K562 (cell line): ENCODE results near the gene IDH3G. TPM values are rescaled to one million over a fixed set of nuclear protein-coding genes. Genes with fewer than 3 reads are reported as not detected.

Experiments
- ATAC-seq: fragments of 200-7000 bp; cut with Tn5 transposase; 3 replicates; pipeline ENCODE4 v1.9.1; 2020; ENCODE audit warnings: moderate library complexity
- BruUV-seq: library from RNA; stranded (reverse); fragments of 400-500 nt; replicated peaks from 2 replicates; lab custom pipeline; 2021; lab: Mats Ljungman, UMichigan
- CTCF ChIA-PET: fragments of 300-600 bp; formaldehyde crosslinking; extraction: SDS; loops from one replicate; lab custom pipeline; 2021; ENCODE audit warnings: low intra/inter-chr PET ratio; lab: Yijun Ruan, JAX
- POLR2A ChIA-PET: fragments of 300-600, 350-650 bp; sonication (Branson Sonifier 250); formaldehyde crosslinking; extraction: SDS; loops from one replicate; lab custom pipeline; 2021; ENCODE audit warnings: antibody characterized with exemption, inconsistent platforms; lab: Yijun Ruan, JAX
- DNase-seq, 4 experiments: peaks; one replicate each; pipeline versions ENCODE4 v3.0.0 to v3.0.0-alpha.2; 2011 to 2018; ENCODE audit warnings: low spot score in 3 of 4, mixed read lengths in 3 of 4; ENCODE audit errors: extremely low read depth in 1 of 4
- FAIRE-seq: peaks from 2 replicates; lab custom pipeline; 2011; peaks lifted over from hg19 to GRCh38; lab: Jason Lieb, UNC
- H2AFZ ChIP-seq: 2 replicates; pipeline ENCODE4 v1.6.0; 2011; ENCODE audit warnings: low read depth, low read length, control low read depth, inconsistent platforms
- H3K27ac ChIP-seq: fragments of 200-600 bp; 3 replicates; pipeline ENCODE4 v1.8.0; 2011; ENCODE audit warnings: low read depth, mild to moderate bottlenecking, control low read depth, inconsistent platforms, low read length, moderate library complexity, mixed read lengths; ENCODE audit errors: extremely low read depth
- H3K27me3 ChIP-seq, 2 experiments: fragments of 300-600 bp in 1 of 2; 2 replicates in 1 of 2; 3 replicates in 1 of 2; pipeline versions ENCODE4 v1.6.0 to v1.8.0; 2011; ENCODE audit warnings: inconsistent platforms in 2 of 2, low read length in 2 of 2, mild to moderate bottlenecking in 1 of 2, mixed read lengths in 1 of 2, moderate library complexity in 1 of 2; ENCODE audit not compliant: control insufficient read depth in 2 of 2, insufficient read depth in 2 of 2
- H3K36me3 ChIP-seq: fragments of 300-600 bp; 3 replicates; pipeline ENCODE4 v1.8.0; 2011; ENCODE audit warnings: mild to moderate bottlenecking, low read length, inconsistent platforms; ENCODE audit not compliant: control insufficient read depth, insufficient read depth
- H3K4me1 ChIP-seq, 2 experiments: fragments of 200-600 bp in 1 of 2; replicated peaks in 1 of 2; 2 replicates in 1 of 2; 3 replicates in 1 of 2; pipeline versions ENCODE4 v1.5.1 to v1.8.0; 2011; ENCODE audit warnings: inconsistent platforms in 2 of 2, low read length in 2 of 2, mild to moderate bottlenecking in 1 of 2, mixed read lengths in 1 of 2, moderate library complexity in 1 of 2; ENCODE audit not compliant: control insufficient read depth in 2 of 2, insufficient read depth in 2 of 2
- H3K4me2 ChIP-seq: 2 replicates; pipeline ENCODE4 v1.6.1; 2011; ENCODE audit warnings: low read length, control low read depth, inconsistent platforms, mixed read lengths; ENCODE audit not compliant: insufficient read depth
- H3K4me3 ChIP-seq: fragments of 200-600 bp; sonication (generic), shearing (Covaris generic); 2 replicates; pipeline ENCODE4 v1.5.1; 2016; ENCODE audit warnings: control low read depth, inconsistent platforms
- H3K79me2 ChIP-seq: fragments of 200-600 bp; 3 replicates; pipeline ENCODE4 v1.8.0; 2011; ENCODE audit warnings: low read length, inconsistent platforms; ENCODE audit not compliant: control insufficient read depth, insufficient read depth
- H3K9ac ChIP-seq, 2 experiments: 2 replicates each; pipeline versions ENCODE4 v1.6.0 to v1.6.1; 2011; ENCODE audit warnings: low read depth in 2 of 2, low read length in 2 of 2, control low read depth in 1 of 2, inconsistent platforms in 1 of 2, mild to moderate bottlenecking in 1 of 2, mixed read lengths in 1 of 2; ENCODE audit not compliant: insufficient read depth in 1 of 2
- H3K9me1 ChIP-seq: one replicate; pipeline ENCODE4 v1.6.0; 2011; ENCODE audit warnings: inconsistent platforms, mild to moderate bottlenecking, low read length, moderate library complexity; ENCODE audit not compliant: control insufficient read depth, insufficient read depth
- H3K9me3 ChIP-seq: replicated peaks from 2 replicates; pipeline ENCODE4 v1.5.1; 2011; ENCODE audit warnings: low read depth, low read length, inconsistent platforms; ENCODE audit not compliant: control insufficient read depth, insufficient read depth
- H4K20me1 ChIP-seq: replicated peaks from 2 replicates; pipeline ENCODE4 v1.6.1; 2011; ENCODE audit warnings: low read length, inconsistent platforms, mixed read lengths; ENCODE audit not compliant: control insufficient read depth, insufficient read depth
- CHD7 ChIP-seq: fragments of 200-600 bp; sonication (generic); IDR thresholded peaks from one replicate; pipeline ENCODE4 v1.6.1; 2012; ENCODE audit warnings: mild to moderate bottlenecking, low read depth, low read length, inconsistent platforms
- MXD1 ChIP-seq: fragments of 250-450 bp; sonication (Bioruptor Pico); IDR thresholded peaks from 2 replicates; pipeline ENCODE4 v1.8.0; 2021; ENCODE audit warnings: borderline replicate concordance, mild to moderate bottlenecking, moderate library complexity; ENCODE audit not compliant: poor library complexity, severe bottlenecking
- NFIX ChIP-seq: fragments of 250-450 bp; sonication (Bioruptor Pico); IDR thresholded peaks from 2 replicates; pipeline ENCODE4 v1.4.0; 2020; ENCODE audit warnings: low read depth, mild to moderate bottlenecking, moderate library complexity
- POLR2G ChIP-seq: fragments of 200-400 bp; formaldehyde crosslinking; IDR thresholded peaks from 2 replicates; pipeline ENCODE4 v1.6.1; 2017; ENCODE audit warnings: low read depth, mild to moderate bottlenecking, antibody characterized with exemption, low read length, moderate library complexity
- POU5F1 ChIP-seq: fragments of 150-350 bp; IDR thresholded peaks from 2 replicates; pipeline ENCODE4 v1.6.1; 2014; ENCODE audit warnings: borderline replicate concordance, low read length, low read depth, mild to moderate bottlenecking; ENCODE audit not compliant: partially characterized antibody
- RBM15 ChIP-seq: fragments of 200-400 bp; formaldehyde crosslinking; IDR thresholded peaks from 2 replicates; pipeline ENCODE4 v1.6.1; 2018; ENCODE audit warnings: mild to moderate bottlenecking, low read length, moderate library complexity; ENCODE audit not compliant: insufficient read depth
- WGBS: fragments of 100-300 bp; shearing (Covaris generic); methylation state at CpG from one replicate; pipeline ENCODE4 v1.1.6; 2016; ENCODE audit warnings: low coverage, mixed read lengths; ENCODE audit not compliant: insufficient coverage; ENCODE audit errors: missing lambda C conversion rate; 5-methylcytosine and 5-hydroxymethylcytosine counted together
- in situ Hi-C: fragments of 300-500 bp; cut with MboI; formaldehyde crosslinking; loops from 4 replicates; pipeline ENCODE4 v1.15.0; 2018; ENCODE audit warnings: inconsistent platforms, mixed read lengths
- intact Hi-C: fragments of 100-400 bp; cut with micrococcal nuclease; formaldehyde crosslinking; loops from 2 replicates; pipeline ENCODE4 v1.14.2; 2022
- polyA plus RNA-seq, 8 experiments: library from polyadenylated mRNA; depleted of rRNA in 4 of 8; stranded (reverse) in 5 of 8; unstranded in 3 of 8; fragments of >200 nt; fragmentation: Nextera tagmentation in 2 of 8; fragmentation: Illumina TruSeq in 1 of 8; extraction: Ambion mirVana in 2 of 8; extraction: Trizol in 1 of 8; gene quantifications; 2 replicates each; pipeline versions ENCODE4 v1.2.1 to v1.2.3, GENCODE V29; 2011 to 2014; ENCODE audit warnings: inconsistent platforms in 1 of 8, missing spikeins in 1 of 8
- total RNA-seq, 7 experiments: library from RNA; depleted of rRNA in 6 of 7; stranded (reverse); fragments of >200 nt in 6 of 7; fragmentation: Illumina TruSeq in 2 of 7; extraction: Trizol in 2 of 7; gene quantifications; 2 replicates each; pipeline versions ENCODE4 v1.2.1 to v1.2.3, GENCODE V29; 2011 to 2021; ENCODE audit warnings: low replicate concordance in 1 of 7

IDH3G gene
- total and polyA plus RNA-seq, 9 of the 15 experiments (the other 6 are each of a cell fraction or from before 2014, with no cell fraction given) = 24.3 to 72.5 (median 37.9) TPM

GRCh38 chrX:153768311-153769157 lies 25.6 kb downstream of the IDH3G start:
- DNase-seq (no peak), ATAC-seq (no peak), FAIRE-seq (no peak)
- POLR2A ChIA-PET = no interaction called here
- CTCF ChIA-PET = no interaction called here
- H2AFZ ChIP-seq = no peak overlapping the region
- H4K20me1 ChIP-seq = no peaks in the 10 kb centered on the region
- no peak overlapping the region for H3K4me2 ChIP-seq
- H3K27me3 ChIP-seq = no peaks in the 10 kb centered on the region
- H3K79me2 ChIP-seq = peaks cover 14% of the 10 kb centered on the region
- intact Hi-C loops (loop anchor here (5.0 kb wide), 1 partner anchor 159 kb away; the partner anchor contains the start of gene ARHGAP4), in situ Hi-C loops (no loop called here)
- H3K9ac ChIP-seq = peak overlapping the region in 1 of 2 experiments; percentile 58; a peak in 1 of 4 replicates
- H3K9me1 ChIP-seq = no peaks in the 10 kb centered on the region
- H3K36me3 ChIP-seq = no peaks in the 10 kb centered on the region
- H3K9me3 ChIP-seq = no peaks in the 10 kb centered on the region
- H3K27ac ChIP-seq = no peak overlapping the region
- no TSS peak for BruUV-seq
- WGBS = 78% methylated on average over 12 of the region's 22 CpGs
- H3K4me3 ChIP-seq = no peak overlapping the region
- peaks cover 15 to 96% of the 10 kb centered on the region in 2 experiments for H3K4me1 ChIP-seq
- TF ChIP-seq POU5F1 (no peak), RBM15 (no peak), POLR2G (peak; percentile 13), MXD1 (CRISPR knock-in tag) (no peak), NFIX (CRISPR knock-in tag) (no peak), CHD7 (no peak)
